Muscle of leg (tissue), 11 donors: ENCODE measurements around the gene MORF4L1. TPM values are rescaled to one million over a fixed set of nuclear protein-coding genes. Genes with fewer than 3 reads are reported as not detected.

Source experiments
- DNase-seq: peaks from one replicate; pipeline ENCODE4 v3.0.0; 2013
- H3K27ac ChIP-seq: one replicate; pipeline ENCODE4 v1.5.1; 2013; ENCODE audit warnings: mild to moderate bottlenecking, low read length, control low read depth
- H3K27me3 ChIP-seq: one replicate; pipeline ENCODE4 v1.6.1; 2013; ENCODE audit warnings: low read length; ENCODE audit not compliant: control insufficient read depth, insufficient read depth
- H3K36me3 ChIP-seq: one replicate; pipeline ENCODE4 v1.6.1; 2013; ENCODE audit warnings: low read length; ENCODE audit not compliant: control insufficient read depth, insufficient read depth
- H3K4me1 ChIP-seq: one replicate; pipeline ENCODE4 v1.6.1; 2013; ENCODE audit warnings: low read length; ENCODE audit not compliant: control insufficient read depth, insufficient read depth
- H3K4me3 ChIP-seq: one replicate; pipeline ENCODE4 v1.5.1; 2013; ENCODE audit warnings: low read length, control low read depth
- H3K9me3 ChIP-seq: replicated peaks from 2 replicates; pipeline ENCODE4 v1.6.1; 2013; ENCODE audit warnings: low read depth, low read length; ENCODE audit not compliant: control insufficient read depth
- WGBS: methylation state at CpG from one replicate; pipeline ENCODE4 v1.1.5; 2013; ENCODE audit warnings: missing lambda C conversion rate; ENCODE audit not compliant: insufficient coverage; 5-methylcytosine and 5-hydroxymethylcytosine counted together
- polyA plus RNA-seq, 8 donors: library from polyadenylated mRNA; unstranded; fragments of 120-200 nt; gene quantifications; one replicate each; pipeline versions ENCODE4 v1.2.1 to v1.2.3, GENCODE V29; 2013; ENCODE audit warnings: inconsistent platforms in 1 of 8, low replicate concordance in 1 of 8; ENCODE audit not compliant: insufficient read length in 8 of 8, insufficient read depth in 1 of 8
- total RNA-seq: library from RNA; stranded (reverse); fragments of 120-200 nt; gene quantifications from one replicate; pipeline ENCODE4 v1.2.4, GENCODE V29; 2013

Gene MORF4L1
- total and polyA plus RNA-seq, 9 donors: 285 to 656 (median 558) TPM

GRCh38 chr15:78931439-78932257, 59.0 kb downstream of the MORF4L1 start:
- Histone ChIP-seq H3K4me3 (no peak overlapping the region), H3K27ac (no peak overlapping the region), H3K27me3 (peaks cover 6% of the 10 kb centered on the region), H3K4me1 (peaks cover 38% of the 10 kb centered on the region), H3K9me3 (no peaks in the 10 kb centered on the region), H3K36me3 (peaks cover 12% of the 10 kb centered on the region)
- 55% methylated on average over 13 of the region's 21 CpGs for WGBS
- DNase-seq: no peak

GRCh38 chr15:78932258-78932808, 59.6 kb downstream of the MORF4L1 start:
- Histone ChIP-seq H3K4me1 (peaks cover 43% of the 10 kb centered on the region), H3K9me3 (no peaks in the 10 kb centered on the region), H3K27ac (no peak overlapping the region), H3K27me3 (peaks cover 6% of the 10 kb centered on the region), H3K4me3 (no peak overlapping the region), H3K36me3 (peaks cover 5% of the 10 kb centered on the region)
- no peak for DNase-seq
- 56% methylated on average over 13 of the region's 13 CpGs for WGBS

- Histone ChIP-seq H3K4me3 (no peak overlapping the region), H3K36me3 (no peaks in the 10 kb centered on the region), H3K9me3 (no peaks in the 10 kb centered on the region), H3K4me1 (peaks cover 46% of the 10 kb centered on the region), H3K27ac (peak overlapping the region; percentile 70), H3K27me3 (peaks cover 6% of the 10 kb centered on the region)
- WGBS: 77% methylated on average over 3 of the region's 12 CpGs
- DNase-seq: no peak
These were observed 60.6 kb downstream of the MORF4L1 start for GRCh38 chr15:78933187-78933822.

GRCh38 chr15:78933823-78934654, 61.3 kb downstream of the MORF4L1 start:
- DNase-seq: peak; percentile 97
- 26% methylated on average over 10 of the region's 20 CpGs for WGBS
- Histone ChIP-seq H3K9me3 (no peaks in the 10 kb centered on the region), H3K4me3 (no peak overlapping the region), H3K27ac (peak overlapping the region; percentile 70), H3K27me3 (peaks cover 6% of the 10 kb centered on the region), H3K36me3 (no peaks in the 10 kb centered on the region), H3K4me1 (peaks cover 46% of the 10 kb centered on the region)

- no peaks in the 10 kb centered on the region for H3K9me3 ChIP-seq
- no peak overlapping the region for H3K4me3 ChIP-seq
- H3K27ac ChIP-seq: peak overlapping the region; percentile 70
- peaks cover 46% of the 10 kb centered on the region for H3K4me1 ChIP-seq
- no peaks in the 10 kb centered on the region for H3K36me3 ChIP-seq
- WGBS: 36% methylated on average over 3 of the region's 5 CpGs
- DNase-seq: no peak
- H3K27me3 ChIP-seq: peaks cover 6% of the 10 kb centered on the region
These were observed 61.9 kb downstream of the MORF4L1 start for GRCh38 chr15:78934655-78935023.

- Histone ChIP-seq H3K4me3 (no peak overlapping the region), H3K4me1 (peaks cover 31% of the 10 kb centered on the region), H3K36me3 (no peaks in the 10 kb centered on the region), H3K27ac (peak overlapping the region; percentile 25), H3K27me3 (peaks cover 6% of the 10 kb centered on the region), H3K9me3 (no peaks in the 10 kb centered on the region)
- 23% methylated on average over 11 of the region's 14 CpGs for WGBS
- peak; percentile 65 for DNase-seq
These were observed 64.5 kb downstream of the MORF4L1 start for GRCh38 chr15:78937132-78937739.

GRCh38 chr15:78938658-78939488, 66.2 kb downstream of the MORF4L1 start:
- Histone ChIP-seq H3K36me3 (no peaks in the 10 kb centered on the region), H3K9me3 (no peaks in the 10 kb centered on the region), H3K4me3 (no peak overlapping the region), H3K27ac (no peak overlapping the region), H3K27me3 (peaks cover 9% of the 10 kb centered on the region), H3K4me1 (peaks cover 19% of the 10 kb centered on the region)
- WGBS: 63% methylated on average over 2 of the region's 6 CpGs
- DNase-seq: no peak

- DNase-seq: no peak
- Histone ChIP-seq H3K9me3 (no peaks in the 10 kb centered on the region), H3K4me1 (peaks cover 14% of the 10 kb centered on the region), H3K27ac (no peak overlapping the region), H3K4me3 (no peak overlapping the region), H3K27me3 (peaks cover 17% of the 10 kb centered on the region), H3K36me3 (no peaks in the 10 kb centered on the region)
- whole genome bisulfite sequencing: 33% methylated on average over 1 of the region's 4 CpGs
These were observed 70.1 kb downstream of the MORF4L1 start for GRCh38 chr15:78942741-78943140.

- Histone ChIP-seq H3K4me1 (peaks cover 14% of the 10 kb centered on the region), H3K27ac (peak overlapping the region; percentile 20), H3K27me3 (peaks cover 17% of the 10 kb centered on the region), H3K4me3 (peak overlapping the region; percentile 49), H3K36me3 (no peaks in the 10 kb centered on the region), H3K9me3 (no peaks in the 10 kb centered on the region)
- 55% methylated on average over 2 of the region's 7 CpGs for WGBS
- no peak for DNase-seq
These were observed 71.0 kb downstream of the MORF4L1 start for GRCh38 chr15:78943692-78944091.
